Prostate gland (tissue), 2 donors: Measurements from ENCODE around the gene ABHD17C. TPM values are rescaled to one million over a fixed set of nuclear protein-coding genes. Genes with fewer than 3 reads are reported as not detected.
"Not testable (repeated sequence)": the region's sequence is repeated elsewhere in the genome, so short reads cannot be mapped to it uniquely, and the experiment has no call there.

ENCODE experiments used
- DNase-seq: peaks from one replicate; pipeline ENCODE4 v3.0.0-alpha.2; 2019; ENCODE audit warnings: low spot score
- H3K27ac ChIP-seq, 2 donors: fragments of 200-600 bp; sonication (generic); 2 replicates each; pipeline ENCODE4 v1.5.1; 2017 to 2019
- H3K27me3 ChIP-seq: fragments of 200-600 bp; sonication (generic); replicated peaks from 2 replicates; pipeline ENCODE4 v1.5.1; 2019; ENCODE audit not compliant: insufficient read depth
- H3K36me3 ChIP-seq, 2 donors: fragments of 200-600 bp; sonication (generic); 1 replicate in 1 of 2; 2 replicates in 1 of 2; pipeline versions ENCODE4 v1.5.1 to v1.8.1; 2017 to 2019
- H3K4me1 ChIP-seq: fragments of 200-600 bp; sonication (generic); replicated peaks from 2 replicates; pipeline ENCODE4 v1.5.1; 2019
- H3K4me3 ChIP-seq, 2 donors: fragments of 200-600 bp; sonication (generic); 2 replicates each; pipeline ENCODE4 v1.5.1; 2017 to 2019
- H3K9me3 ChIP-seq: fragments of 200-600 bp; sonication (generic); 2 replicates; pipeline ENCODE4 v1.5.1; 2017
- CTCF ChIP-seq, 4 experiments: fragments of 200-600 bp in 2 of 4; fragments of 450-650 bp in 2 of 4; sonication (generic) in 2 of 4; IDR thresholded peaks; 1 replicate in 3 of 4; 2 replicates in 1 of 4; pipeline ENCODE4 v1.5.1; 2016 to 2019; ENCODE audit warnings: antibody characterized with exemption in 4 of 4, mild to moderate bottlenecking in 2 of 4, moderate library complexity in 2 of 4
- POLR2A ChIP-seq: fragments of 450-650 bp; IDR thresholded peaks from one replicate; pipeline ENCODE4 v1.6.1; 2016; ENCODE audit warnings: antibody characterized with exemption, mild to moderate bottlenecking
- POLR2AphosphoS5 ChIP-seq: sonication (generic); formaldehyde crosslinking; IDR thresholded peaks from one replicate; pipeline ENCODE4 v1.6.1; 2017; ENCODE audit warnings: antibody characterized with exemption
- WGBS: methylation state at CpG from one replicate; pipeline ENCODE4 v1.1.5; 2018; 5-methylcytosine and 5-hydroxymethylcytosine counted together
- intact Hi-C: fragments of 100-400 bp; cut with DNase I; formaldehyde crosslinking; loops from one replicate; pipeline ENCODE4 v1.14.2; 2022
- total RNA-seq, 2 donors: library from RNA; depleted of rRNA; stranded (reverse); fragments of >200 nt; gene quantifications; one replicate each; pipeline ENCODE4 v1.1.0, GENCODE V29; 2016

The ABHD17C gene
- total RNA-seq, 2 donors from 2014 or later, result 13.6 to 32.4 TPM

GRCh38 chr15:80754014-80754413 is 58.9 kb downstream of the ABHD17C start:
- Histone ChIP-seq H3K4me1 (peaks cover 4% of the 10 kb centered on the region), H3K4me3 (no peak overlapping the region), H3K27ac (no peak overlapping the region), H3K9me3 (no peaks in the 10 kb centered on the region), H3K36me3 (no peaks in the 10 kb centered on the region), H3K27me3 (no peaks in the 10 kb centered on the region)
- DNase-seq, result no peak
- WGBS, result 93% methylated on average over 8 of the region's 8 CpGs
- intact Hi-C loops, result no loop called here
- TF ChIP-seq POLR2AphosphoS5 (no peak), CTCF (IDR thresholded peaks at IDR 0.05) (no peak), POLR2A (no peak)

- no peaks in the 10 kb centered on the region for H3K9me3 ChIP-seq
- no peak for DNase-seq
- TF ChIP-seq CTCF (IDR thresholded peaks at IDR 0.05) (no peak), POLR2AphosphoS5 (no peak), POLR2A (no peak)
- H3K4me1 ChIP-seq, result no peaks in the 10 kb centered on the region
- no peaks in the 10 kb centered on the region for H3K36me3 ChIP-seq
- no peak overlapping the region for H3K27ac ChIP-seq
- 84% methylated on average over 3 of the region's 3 CpGs for WGBS
- H3K4me3 ChIP-seq, result no peak overlapping the region
- H3K27me3 ChIP-seq, result no peaks in the 10 kb centered on the region
- intact Hi-C loops, result no loop called here
Observed at GRCh38 chr15:80755885-80756284, 60.8 kb downstream of the ABHD17C start.

- Histone ChIP-seq H3K4me3 (no peak overlapping the region), H3K36me3 (no peaks in the 10 kb centered on the region), H3K4me1 (no peaks in the 10 kb centered on the region), H3K27ac (peak overlapping the region; percentile 24 to 56), H3K9me3 (no peaks in the 10 kb centered on the region), H3K27me3 (no peaks in the 10 kb centered on the region)
- no peak for TF ChIP-seq POLR2A
- no peak for TF ChIP-seq POLR2AphosphoS5
- no peak for TF ChIP-seq CTCF (IDR thresholded peaks at IDR 0.05)
- DNase-seq, result no peak
- intact Hi-C loops, result no loop called here
- 56% methylated on average over 6 of the region's 6 CpGs for WGBS
Observed at GRCh38 chr15:80758130-80758745, 63.1 kb downstream of the ABHD17C start.

GRCh38 chr15:80760960-80761359 is 65.8 kb downstream of the ABHD17C start:
- H3K9me3 ChIP-seq, result no peaks in the 10 kb centered on the region
- no peaks in the 10 kb centered on the region for H3K4me1 ChIP-seq
- no peaks in the 10 kb centered on the region for H3K36me3 ChIP-seq
- no peak overlapping the region for H3K4me3 ChIP-seq
- no peaks in the 10 kb centered on the region for H3K27me3 ChIP-seq
- intact Hi-C loops, result no loop called here
- no peak for DNase-seq
- 53% methylated on average over 4 of the region's 4 CpGs for WGBS
- no peak for TF ChIP-seq CTCF (IDR thresholded peaks at IDR 0.05)
- TF ChIP-seq POLR2A, result no peak
- TF ChIP-seq POLR2AphosphoS5, result no peak
- H3K27ac ChIP-seq, result no peak overlapping the region

GRCh38 chr15:80761754-80762153 is 66.6 kb downstream of the ABHD17C start:
- WGBS, result 89% methylated on average over 6 of the region's 6 CpGs
- no peak overlapping the region for H3K4me3 ChIP-seq
- no peaks in the 10 kb centered on the region for H3K9me3 ChIP-seq
- no peaks in the 10 kb centered on the region for H3K27me3 ChIP-seq
- TF ChIP-seq POLR2AphosphoS5 (no peak), POLR2A (no peak), CTCF (IDR thresholded peaks at IDR 0.05) (no peak)
- H3K4me1 ChIP-seq, result no peaks in the 10 kb centered on the region
- intact Hi-C loops, result no loop called here
- DNase-seq, result no peak
- H3K27ac ChIP-seq, result no peak overlapping the region
- H3K36me3 ChIP-seq, result no peaks in the 10 kb centered on the region

GRCh38 chr15:80763235-80763634 is 68.1 kb downstream of the ABHD17C start:
- WGBS, result 96% methylated on average over 3 of the region's 3 CpGs
- intact Hi-C loops, result not testable (repeated sequence)

More at GRCh38 chr15:80763235-80763634, 68.1 kb downstream of the ABHD17C start:
- not testable (repeated sequence) for H3K36me3 ChIP-seq, DNase-seq, H3K4me3 ChIP-seq, H3K27ac ChIP-seq, H3K9me3 ChIP-seq, H3K4me1 ChIP-seq, H3K27me3 ChIP-seq
